HG02678 (cell line): ENCODE measurements around the gene SHROOM3.

Experiments
- ATAC-seq: cut with Tn5 transposase; IDR thresholded peaks from one replicate; pipeline ENCODE4 v1.9.1; 2021; ENCODE audit warnings: mild to moderate bottlenecking, moderate library complexity; ENCODE audit not compliant: unreplicated experiment

Gene SHROOM3

GRCh38 chr4:76800902-76801301 lies 365.9 kb downstream of the SHROOM3 start:
- no peak for ATAC-seq

GRCh38 chr4:76801621-76802235 lies 366.7 kb downstream of the SHROOM3 start:
- ATAC-seq = no peak

- no peak for ATAC-seq
Observed at GRCh38 chr4:76802236-76803021, 367.4 kb downstream of the SHROOM3 start.

GRCh38 chr4:76803522-76803921 lies 368.5 kb downstream of the SHROOM3 start:
- no peak for ATAC-seq

- no peak for ATAC-seq
Observed at GRCh38 chr4:76804096-76804495, 369.1 kb downstream of the SHROOM3 start.

GRCh38 chr4:76806346-76806745 lies 371.3 kb downstream of the SHROOM3 start:
- no peak for ATAC-seq

- ATAC-seq = no peak
Observed at GRCh38 chr4:76806757-76807156, 371.7 kb downstream of the SHROOM3 start.

- ATAC-seq = no peak
Observed at GRCh38 chr4:76809594-76810305, 374.7 kb downstream of the SHROOM3 start.

GRCh38 chr4:76811604-76812412 lies 376.8 kb downstream of the SHROOM3 start:
- no peak for ATAC-seq

GRCh38 chr4:76813070-76813469 lies 378.0 kb downstream of the SHROOM3 start:
- no peak for ATAC-seq

GRCh38 chr4:76821641-76822040 lies 386.6 kb downstream of the SHROOM3 start:
- no peak for ATAC-seq

- ATAC-seq = no peak
Observed at GRCh38 chr4:76822303-76822702, 387.3 kb downstream of the SHROOM3 start.

GRCh38 chr4:76823495-76823894 lies 388.5 kb downstream of the SHROOM3 start:
- ATAC-seq = no peak

GRCh38 chr4:76830612-76830963 lies 395.6 kb downstream of the SHROOM3 start:
- ATAC-seq = no peak

- ATAC-seq = no peak
Observed at GRCh38 chr4:76830964-76831703, 396.1 kb downstream of the SHROOM3 start.

- no peak for ATAC-seq
Observed at GRCh38 chr4:76831711-76832373, 396.8 kb downstream of the SHROOM3 start.
